ENCODE data around the gene PLCL2. TPM values are rescaled to one million over a fixed set of nuclear protein-coding genes. Genes with fewer than 3 reads are reported as not detected.

PLCL2 gene
- total RNA-seq, 1 donor from 2014 or later, result 5.6 TPM

DNA sequence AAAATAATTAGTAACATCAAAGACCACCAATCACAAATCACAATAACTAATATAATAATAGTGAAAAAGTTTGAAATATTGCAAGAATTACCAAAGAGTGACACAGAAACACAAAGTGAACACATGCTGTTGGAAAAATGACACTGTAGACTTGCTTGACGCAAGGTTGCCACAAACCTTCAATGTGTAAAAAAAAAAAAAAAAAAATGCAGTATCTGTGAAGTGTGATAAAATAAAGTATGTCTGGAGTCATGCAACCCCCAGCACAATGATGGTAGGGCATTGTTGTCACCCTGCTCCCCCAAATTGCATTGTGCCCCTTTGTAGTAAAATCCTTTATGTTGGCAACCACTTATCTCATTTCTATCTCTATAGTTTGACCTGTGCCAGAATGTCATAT lies 190.6 kb downstream of the PLCL2 start:
- intact Hi-C loops (cut with DNase I), result no loop called here
- Histone ChIP-seq H3K4me1 (peaks cover 4% of the 10 kb centered on the region), H3K4me3 (no peak overlapping the region), H3K9me3 (no peaks in the 10 kb centered on the region), H3K36me3 (no peaks in the 10 kb centered on the region), H3K27ac (no peak overlapping the region), H3K27me3 (no peaks in the 10 kb centered on the region)
- TF ChIP-seq POLR2AphosphoS5 (IDR thresholded peaks at IDR 0.05; ENCODE audit: insufficient read depth in 1 of 2, low read depth in 1 of 2) (no peak), POLR2A (IDR thresholded peaks at IDR 0.05) (no peak), CTCF (IDR thresholded peaks at IDR 0.05) (no peak)
- no peak for DNase-seq (ENCODE audit: extremely low spot score in 2 of 2)

GRCh38 chr3:17075907-17076306 lies 191.2 kb downstream of the PLCL2 start:
- Histone ChIP-seq H3K27ac (no peak overlapping the region), H3K36me3 (no peaks in the 10 kb centered on the region), H3K9me3 (no peaks in the 10 kb centered on the region), H3K4me1 (no peaks in the 10 kb centered on the region), H3K27me3 (no peaks in the 10 kb centered on the region), H3K4me3 (no peak overlapping the region)
- TF ChIP-seq POLR2AphosphoS5 (IDR thresholded peaks at IDR 0.05; ENCODE audit: insufficient read depth in 1 of 2, low read depth in 1 of 2), result no peak
- TF ChIP-seq POLR2A (IDR thresholded peaks at IDR 0.05), result no peak
- TF ChIP-seq CTCF (IDR thresholded peaks at IDR 0.05), result no peak
- intact Hi-C loops (cut with DNase I), result no loop called here
- DNase-seq (ENCODE audit: extremely low spot score in 2 of 2), result no peak

DNA sequence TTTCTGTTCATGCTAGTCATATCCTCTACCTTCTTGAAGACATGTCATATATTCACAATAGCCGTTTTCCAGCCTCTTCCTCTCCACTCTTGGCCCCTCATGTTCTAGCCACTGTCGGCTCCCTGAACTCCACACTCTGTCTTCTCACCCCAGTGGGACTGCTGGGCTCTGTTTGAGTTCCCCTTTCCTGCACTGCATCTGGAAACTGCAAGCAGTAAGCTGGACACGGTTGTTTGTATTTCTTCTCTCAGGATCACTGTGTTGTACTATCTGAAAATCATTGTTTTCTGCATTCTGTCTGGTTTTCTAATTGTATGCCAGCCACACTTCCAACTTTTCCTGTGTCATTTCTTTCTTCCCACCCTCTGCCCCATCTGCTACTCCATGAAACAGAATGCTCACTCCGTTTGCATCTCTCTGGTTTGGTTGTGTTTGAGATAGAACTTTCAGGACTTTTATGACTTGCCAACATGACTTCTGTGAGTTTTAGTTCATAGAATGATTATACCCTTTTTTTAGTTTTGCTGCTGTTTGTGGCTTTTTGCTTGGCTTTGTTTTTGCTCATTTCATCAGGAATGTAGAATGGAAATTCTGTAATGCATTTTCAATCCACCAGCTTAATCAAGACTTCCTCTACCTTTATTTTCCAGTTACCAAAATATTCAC lies 192.3 kb downstream of the PLCL2 start:
- no peak for TF ChIP-seq CTCF (IDR thresholded peaks at IDR 0.05)
- TF ChIP-seq POLR2AphosphoS5 (IDR thresholded peaks at IDR 0.05; ENCODE audit: insufficient read depth in 1 of 2, low read depth in 1 of 2), result no peak
- no peak for TF ChIP-seq POLR2A (IDR thresholded peaks at IDR 0.05)
- Histone ChIP-seq H3K9me3 (no peaks in the 10 kb centered on the region), H3K27ac (no peak overlapping the region), H3K4me3 (no peak overlapping the region), H3K4me1 (no peaks in the 10 kb centered on the region), H3K36me3 (no peaks in the 10 kb centered on the region), H3K27me3 (no peaks in the 10 kb centered on the region)
- intact Hi-C loops (cut with DNase I), result no loop called here
- no peak for DNase-seq (ENCODE audit: extremely low spot score in 2 of 2)

DNA sequence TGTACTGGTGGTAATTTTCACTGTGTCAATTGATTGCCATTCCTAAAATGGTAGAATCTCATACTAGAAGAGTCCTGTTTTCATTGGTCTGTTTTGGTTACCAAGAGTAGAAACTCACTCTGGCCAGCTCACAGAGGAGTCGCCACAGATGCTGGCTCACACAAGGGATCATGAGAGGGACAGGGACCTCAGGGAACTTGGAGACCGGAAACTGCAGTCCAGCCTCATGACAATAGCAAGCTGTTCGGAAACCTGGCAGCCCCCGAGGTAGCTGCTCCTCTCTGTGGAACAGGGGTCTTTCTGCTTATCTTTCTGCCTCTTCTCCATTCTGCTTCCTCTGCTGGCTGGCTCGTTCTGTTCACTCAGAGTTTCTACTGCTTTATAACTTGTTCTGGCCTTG lies 192.9 kb downstream of the PLCL2 start:
- no peak for TF ChIP-seq POLR2AphosphoS5 (IDR thresholded peaks at IDR 0.05; ENCODE audit: insufficient read depth in 1 of 2, low read depth in 1 of 2)
- TF ChIP-seq CTCF (IDR thresholded peaks at IDR 0.05), result no peak
- no peak for TF ChIP-seq POLR2A (IDR thresholded peaks at IDR 0.05)
- no peaks in the 10 kb centered on the region for H3K36me3 ChIP-seq
- intact Hi-C loops (cut with DNase I), result no loop called here
- H3K9me3 ChIP-seq, result no peaks in the 10 kb centered on the region
- H3K27ac ChIP-seq, result no peak overlapping the region
- no peaks in the 10 kb centered on the region for H3K27me3 ChIP-seq
- no peaks in the 10 kb centered on the region for H3K4me1 ChIP-seq
- H3K4me3 ChIP-seq, result no peak overlapping the region
- no peak for DNase-seq (ENCODE audit: extremely low spot score in 2 of 2)

DNA sequence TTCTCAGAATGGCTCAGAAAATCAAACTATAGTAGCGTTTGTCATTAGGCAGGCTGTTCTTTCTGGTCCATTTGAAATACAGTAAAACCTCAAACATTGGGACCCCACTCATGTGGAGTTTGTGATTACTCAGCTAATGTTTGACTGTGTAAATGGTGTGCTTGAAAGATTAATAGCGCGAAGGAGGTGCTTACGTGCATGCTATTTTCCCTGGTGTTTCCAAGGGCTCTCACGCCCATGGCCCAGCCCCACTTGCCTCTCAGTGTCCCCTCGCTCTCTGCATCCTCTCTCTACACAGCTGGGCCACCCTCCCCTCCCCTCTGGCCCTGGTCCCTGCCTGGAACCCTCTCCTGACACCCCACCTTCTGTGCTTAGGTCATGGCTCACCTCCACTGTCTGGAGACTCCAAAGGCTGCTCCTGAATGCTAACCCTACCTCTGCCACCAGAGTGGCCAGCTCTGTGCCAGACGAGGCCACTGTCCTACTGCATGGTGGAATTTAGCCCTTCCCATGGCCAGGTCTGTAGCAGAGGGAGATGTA lies 194.2 kb downstream of the PLCL2 start:
- no peak overlapping the region for H3K27ac ChIP-seq
- no peaks in the 10 kb centered on the region for H3K4me1 ChIP-seq
- no peak for TF ChIP-seq POLR2A (IDR thresholded peaks at IDR 0.05)
- TF ChIP-seq CTCF (IDR thresholded peaks at IDR 0.05), result no peak
- TF ChIP-seq POLR2AphosphoS5 (IDR thresholded peaks at IDR 0.05; ENCODE audit: insufficient read depth in 1 of 2, low read depth in 1 of 2), result no peak
- intact Hi-C loops (cut with DNase I), result no loop called here
- no peak for DNase-seq (ENCODE audit: extremely low spot score in 2 of 2)
- no peak overlapping the region for H3K4me3 ChIP-seq
- no peaks in the 10 kb centered on the region for H3K27me3 ChIP-seq
- no peaks in the 10 kb centered on the region for H3K36me3 ChIP-seq
- H3K9me3 ChIP-seq, result no peaks in the 10 kb centered on the region

Data from vagina (tissue), 2 donors.